CD4-positive, alpha-beta T cell (primary cell): ENCODE data around the gene CDK11B. TPM values are rescaled to one million over a fixed set of nuclear protein-coding genes. Genes with fewer than 3 reads are reported as not detected.
A peak's percentile ranks its signal among the peaks of the same experiment; 100 is the strongest.

ENCODE experiments used
- ATAC-seq: fragments of 200-7000 bp; cut with Tn5 transposase; one replicate; pipeline ENCODE4 v1.10.0; 2022; ENCODE audit warnings: mild to moderate bottlenecking; ENCODE audit not compliant: poor library complexity
- CTCF ChIA-PET: fragments of 350-600 bp; sonication (Branson Sonifier 250); formaldehyde crosslinking; loops from one replicate; lab custom pipeline; 2021; ENCODE audit warnings: antibody characterized with exemption, inconsistent platforms; lab: Charles Lee
- POLR2A ChIA-PET: fragments of 350-600 bp; sonication (Branson Sonifier 250); formaldehyde crosslinking; loops from one replicate; lab custom pipeline; 2021; ENCODE audit warnings: antibody characterized with exemption, inconsistent platforms; lab: Charles Lee
- DNase-seq, 14 experiments: peaks; one replicate each; pipeline ENCODE4 v3.0.0-alpha.2; 2013 to 2020; ENCODE audit warnings: mixed read lengths in 2 of 14
- H3K27ac ChIP-seq, 2 donors: one replicate each; pipeline versions ENCODE4 v1.5.1 to v1.7.0; 2013; ENCODE audit warnings: low read length in 2 of 2, low read depth in 1 of 2, mild to moderate bottlenecking in 1 of 2
- H3K27me3 ChIP-seq, 2 experiments: 1 replicate in 1 of 2; 2 replicates in 1 of 2; pipeline versions ENCODE4 v1.6.1 to v1.7.0; 2013; ENCODE audit warnings: low read length in 2 of 2, control low read depth in 1 of 2, mild to moderate bottlenecking in 1 of 2, moderate library complexity in 1 of 2; ENCODE audit not compliant: insufficient read depth in 2 of 2, control insufficient read depth in 1 of 2
- H3K36me3 ChIP-seq: one replicate; pipeline ENCODE4 v1.6.1; 2013; ENCODE audit warnings: low read length, control low read depth; ENCODE audit not compliant: insufficient read depth
- H3K4me1 ChIP-seq: one replicate; pipeline ENCODE4 v1.6.1; 2013; ENCODE audit warnings: low read length, control low read depth; ENCODE audit not compliant: insufficient read depth
- H3K4me3 ChIP-seq: one replicate; pipeline ENCODE4 v1.5.1; 2013; ENCODE audit warnings: mild to moderate bottlenecking, low read length, moderate library complexity
- H3K9me3 ChIP-seq, 2 experiments: 1 replicate in 1 of 2; 2 replicates in 1 of 2; pipeline versions ENCODE4 v1.6.1 to v1.7.0; 2013; ENCODE audit warnings: low read length in 2 of 2, mild to moderate bottlenecking in 2 of 2, control low read depth in 1 of 2, moderate library complexity in 1 of 2; ENCODE audit not compliant: control insufficient read depth in 1 of 2, insufficient read depth in 1 of 2
- H3K27ac Mint-ChIP-seq: one replicate; pipeline ENCODE4 v1.8.0; 2020; ENCODE audit warnings: mixed read lengths
- H3K27me3 Mint-ChIP-seq: one replicate; pipeline ENCODE4 v1.8.0; 2021; ENCODE audit warnings: mixed read lengths
- H3K36me3 Mint-ChIP-seq: one replicate; pipeline ENCODE4 v1.8.0; 2021; ENCODE audit warnings: low read depth, mixed read lengths
- H3K4me1 Mint-ChIP-seq: one replicate; pipeline ENCODE4 v1.8.0; 2021; ENCODE audit warnings: low read depth, mixed read lengths
- H3K4me3 Mint-ChIP-seq: one replicate; pipeline ENCODE4 v1.8.0; 2020; ENCODE audit warnings: mild to moderate bottlenecking, mixed read lengths
- H3K9me3 Mint-ChIP-seq: one replicate; pipeline ENCODE4 v1.8.0; 2020; ENCODE audit warnings: mixed read lengths
- intact Hi-C, 2 experiments: fragments of 100-400 bp; cut with DNase I in 1 of 2; cut with micrococcal nuclease in 1 of 2; formaldehyde crosslinking; loops; one replicate each; pipeline versions ENCODE4 v1.15.1 to v1.9.0; 2023 to 2025; cut with DNase I, micrococcal nuclease
- total RNA-seq, 174 experiments: library from RNA in 2 of 174; stranded (reverse) in 2 of 174; gene quantifications; one replicate each; pipeline ENCODE4 v1.2.3 and lab custom pipeline; 2021 to 2026
- TF ChIP-seq, protein P1 (sequence below): fragments of 200-600 bp; IDR thresholded peaks from one replicate; pipeline ENCODE4 v1.8.0; 2022; ENCODE audit warnings: antibody characterized with exemption, mild to moderate bottlenecking

The CDK11B gene
- total RNA-seq, 2 experiments from 2014 or later: 49.8 to 52.0 TPM

DNA sequence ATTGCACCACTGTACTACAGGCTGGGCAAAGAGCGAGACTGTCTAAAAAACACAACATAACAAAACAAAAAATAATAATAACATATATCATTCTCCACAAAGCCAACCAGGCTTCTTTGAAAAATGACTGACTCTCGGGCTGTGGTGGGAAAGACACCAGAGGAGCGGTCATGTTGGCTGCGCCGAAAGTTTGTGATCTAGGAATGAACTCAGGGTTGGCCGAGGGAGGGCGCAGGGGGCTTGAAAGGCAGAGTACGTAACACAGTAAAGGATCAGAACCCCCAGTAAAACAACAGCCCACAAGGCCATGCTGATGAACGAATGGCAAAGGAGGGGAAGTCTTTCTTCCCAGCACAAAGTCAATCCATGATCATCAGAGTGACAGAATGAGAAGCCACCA, 29.0 kb upstream of the CDK11B start:
- no peaks in the 10 kb centered on the region for H3K9me3 ChIP-seq
- ChIA-PET CTCF (no interaction called here), POLR2A (no interaction called here)
- Mint-ChIP-seq H3K9me3 (no peaks in the 10 kb centered on the region), H3K27ac (peak overlapping the region; percentile 36), H3K27me3 (no peaks in the 10 kb centered on the region), H3K4me3 (peak overlapping the region; percentile 51), H3K36me3 (peaks cover 27% of the 10 kb centered on the region), H3K4me1 (peaks cover 12% of the 10 kb centered on the region)
- no peak overlapping the region for H3K27ac ChIP-seq
- no peak overlapping the region for H3K4me3 ChIP-seq
- intact Hi-C loops: no loop called here
- TF ChIP-seq, protein P1, sequence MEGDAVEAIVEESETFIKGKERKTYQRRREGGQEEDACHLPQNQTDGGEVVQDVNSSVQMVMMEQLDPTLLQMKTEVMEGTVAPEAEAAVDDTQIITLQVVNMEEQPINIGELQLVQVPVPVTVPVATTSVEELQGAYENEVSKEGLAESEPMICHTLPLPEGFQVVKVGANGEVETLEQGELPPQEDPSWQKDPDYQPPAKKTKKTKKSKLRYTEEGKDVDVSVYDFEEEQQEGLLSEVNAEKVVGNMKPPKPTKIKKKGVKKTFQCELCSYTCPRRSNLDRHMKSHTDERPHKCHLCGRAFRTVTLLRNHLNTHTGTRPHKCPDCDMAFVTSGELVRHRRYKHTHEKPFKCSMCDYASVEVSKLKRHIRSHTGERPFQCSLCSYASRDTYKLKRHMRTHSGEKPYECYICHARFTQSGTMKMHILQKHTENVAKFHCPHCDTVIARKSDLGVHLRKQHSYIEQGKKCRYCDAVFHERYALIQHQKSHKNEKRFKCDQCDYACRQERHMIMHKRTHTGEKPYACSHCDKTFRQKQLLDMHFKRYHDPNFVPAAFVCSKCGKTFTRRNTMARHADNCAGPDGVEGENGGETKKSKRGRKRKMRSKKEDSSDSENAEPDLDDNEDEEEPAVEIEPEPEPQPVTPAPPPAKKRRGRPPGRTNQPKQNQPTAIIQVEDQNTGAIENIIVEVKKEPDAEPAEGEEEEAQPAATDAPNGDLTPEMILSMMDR: no peak
- H3K27me3 ChIP-seq: no peaks in the 10 kb centered on the region
- peaks cover 19% of the 10 kb centered on the region for H3K4me1 ChIP-seq
- DNase-seq: no peak
- ATAC-seq: no peak
- H3K36me3 ChIP-seq: peaks cover 13% of the 10 kb centered on the region

DNA sequence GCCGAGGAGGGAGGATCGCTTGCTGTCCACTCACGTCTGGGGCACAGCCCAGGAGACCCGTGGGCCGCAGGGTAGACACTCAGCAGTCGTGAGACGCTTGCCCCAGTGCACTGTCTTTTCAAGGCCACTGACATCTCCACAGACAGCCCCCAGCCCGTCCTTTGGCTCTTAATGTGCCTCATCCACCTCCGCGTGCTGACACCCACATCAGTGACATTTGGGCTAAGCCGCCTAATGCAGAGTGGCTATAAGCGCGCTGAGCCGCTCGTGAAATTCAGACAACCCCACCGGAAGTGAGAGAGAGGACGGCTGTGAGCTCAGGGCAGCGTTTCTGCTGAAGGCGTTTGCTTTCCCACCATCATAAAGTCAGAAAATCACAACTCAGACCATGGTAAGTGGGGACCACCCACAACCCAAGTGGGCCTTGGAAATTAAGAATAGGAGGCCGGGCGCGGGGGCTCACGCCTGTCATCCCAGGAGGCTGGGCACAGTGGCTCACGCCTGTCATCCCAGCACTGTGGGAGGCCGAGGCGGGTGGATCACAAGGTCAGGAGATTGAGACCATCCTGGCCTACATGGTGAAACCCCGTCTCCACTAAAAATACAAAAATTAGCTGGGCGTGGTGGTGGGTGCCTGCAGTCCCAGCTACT, 25.4 kb upstream of the CDK11B start:
- Histone ChIP-seq H3K27me3 (no peaks in the 10 kb centered on the region), H3K27ac (no peak overlapping the region), H3K4me1 (peaks cover 22% of the 10 kb centered on the region), H3K36me3 (peaks cover 15% of the 10 kb centered on the region), H3K4me3 (no peak overlapping the region), H3K9me3 (no peaks in the 10 kb centered on the region)
- no peaks in the 10 kb centered on the region for H3K9me3 Mint-ChIP-seq
- no peak overlapping the region for H3K4me3 Mint-ChIP-seq
- intact Hi-C loops: no loop called here
- ATAC-seq: no peak
- ChIA-PET CTCF (no interaction called here), POLR2A (no interaction called here)
- no peak overlapping the region for H3K27ac Mint-ChIP-seq
- H3K27me3 Mint-ChIP-seq: no peaks in the 10 kb centered on the region
- H3K36me3 Mint-ChIP-seq: peaks cover 18% of the 10 kb centered on the region
- peaks cover 13% of the 10 kb centered on the region for H3K4me1 Mint-ChIP-seq
- TF ChIP-seq, protein P1: no peak
- no peak for DNase-seq

DNA sequence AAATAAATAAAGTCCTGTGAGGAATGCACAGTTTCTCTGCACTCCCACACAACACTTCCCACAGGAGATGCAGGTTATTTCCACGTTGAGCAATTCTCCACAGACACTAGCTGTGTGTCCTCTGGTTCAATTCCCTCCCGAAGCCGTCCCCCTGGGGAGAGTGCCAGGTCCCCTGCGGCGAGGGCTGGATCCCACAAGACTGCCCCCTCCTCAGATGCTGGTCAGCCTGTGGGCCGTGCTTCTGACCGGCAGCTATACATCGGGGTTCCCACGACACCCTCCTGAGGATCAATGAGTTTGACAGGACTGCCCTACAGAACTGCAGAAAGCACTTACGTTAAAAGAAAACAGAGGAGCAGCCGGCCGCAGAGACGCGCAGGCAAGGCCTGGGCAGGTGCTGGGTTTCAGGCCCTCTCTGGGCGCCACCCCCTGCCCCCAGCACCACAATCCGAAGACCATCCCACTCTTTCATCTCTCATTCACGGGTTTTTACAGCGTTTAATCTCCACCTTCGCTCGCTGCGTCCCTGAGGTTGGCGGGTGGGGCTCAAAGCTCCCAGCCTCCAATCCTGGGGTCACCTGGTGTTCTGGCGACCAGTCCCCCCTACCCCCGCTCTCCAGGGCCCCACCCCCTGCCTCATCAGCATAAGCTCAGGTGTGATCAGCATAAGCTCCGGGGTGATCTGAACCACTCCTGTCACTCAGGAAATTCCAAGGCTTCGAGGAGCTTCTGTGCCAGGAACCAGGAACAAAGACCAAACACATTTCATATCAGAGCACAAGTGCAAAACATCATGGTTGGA, 24.5 kb upstream of the CDK11B start:
- H3K4me1 Mint-ChIP-seq: peaks cover 18% of the 10 kb centered on the region
- intact Hi-C loops: no loop called here
- Histone ChIP-seq H3K27ac (no peak overlapping the region), H3K27me3 (no peaks in the 10 kb centered on the region), H3K4me1 (peaks cover 28% of the 10 kb centered on the region), H3K4me3 (no peak overlapping the region), H3K9me3 (no peaks in the 10 kb centered on the region), H3K36me3 (peaks cover 13% of the 10 kb centered on the region)
- ATAC-seq (no peak), DNase-seq (no peak)
- POLR2A ChIA-PET: no interaction called here
- TF ChIP-seq, protein P1: no peak
- no peaks in the 10 kb centered on the region for H3K9me3 Mint-ChIP-seq
- peak overlapping the region; percentile 30 for H3K4me3 Mint-ChIP-seq
- peaks cover 18% of the 10 kb centered on the region for H3K36me3 Mint-ChIP-seq
- CTCF ChIA-PET: no interaction called here
- H3K27me3 Mint-ChIP-seq: no peaks in the 10 kb centered on the region
- no peak overlapping the region for H3K27ac Mint-ChIP-seq
